MM.1S (cell line): ENCODE measurements around the gene SGCD.

Experiments
- DNase-seq: peaks from one replicate; pipeline ENCODE4 v3.0.0-alpha.2; 2015
- H2AFZ ChIP-seq: fragments of 300-600 bp; sonication (generic); 2 replicates; pipeline ENCODE4 v1.6.0; 2016; ENCODE audit warnings: antibody characterized with exemption, low read length
- H3F3A ChIP-seq: fragments of 300-600 bp; sonication (generic); 2 replicates; pipeline ENCODE4 v1.6.1; 2016; ENCODE audit warnings: mild to moderate bottlenecking, antibody characterized with exemption, low read length, moderate library complexity, mixed read lengths; ENCODE audit not compliant: insufficient read depth
- H3K27ac ChIP-seq: fragments of 300-600 bp; sonication (generic); 2 replicates; pipeline ENCODE4 v1.5.1; 2016; ENCODE audit warnings: mild to moderate bottlenecking, low read length
- H3K27me3 ChIP-seq: fragments of 300-600 bp; sonication (generic); replicated peaks from 2 replicates; pipeline ENCODE4 v1.6.0; 2016; ENCODE audit warnings: low read length; ENCODE audit not compliant: insufficient read depth
- H3K36me3 ChIP-seq: fragments of 300-600 bp; sonication (generic); replicated peaks from 2 replicates; pipeline ENCODE4 v1.6.1; 2016; ENCODE audit warnings: mild to moderate bottlenecking, low read length, mixed read lengths; ENCODE audit not compliant: insufficient read depth
- H3K4me1 ChIP-seq: fragments of 300-600 bp; sonication (generic); 2 replicates; pipeline ENCODE4 v1.6.1; 2016; ENCODE audit warnings: low read length, mixed read lengths
- H3K4me2 ChIP-seq: fragments of 300-600 bp; sonication (generic); 2 replicates; pipeline ENCODE4 v1.6.0; 2016; ENCODE audit warnings: low read depth, low read length
- H3K4me3 ChIP-seq: fragments of 300-600 bp; sonication (generic); 2 replicates; pipeline ENCODE4 v1.5.1; 2016; ENCODE audit warnings: low read length, mixed read lengths
- H3K79me2 ChIP-seq: fragments of 300-600 bp; sonication (generic); 2 replicates; pipeline ENCODE4 v1.6.1; 2016; ENCODE audit warnings: mixed run types, low read length, mixed read lengths
- H3K9ac ChIP-seq: fragments of 300-600 bp; sonication (generic); 2 replicates; pipeline ENCODE4 v1.6.1; 2016; ENCODE audit warnings: low read length, mixed read lengths
- H3K9me2 ChIP-seq: fragments of 300-600 bp; sonication (generic); replicated peaks from 2 replicates; pipeline ENCODE4 v1.6.1; 2016; ENCODE audit warnings: mild to moderate bottlenecking, low read length, mixed read lengths; ENCODE audit not compliant: insufficient read depth
- H3K9me3 ChIP-seq: fragments of 300-600 bp; sonication (generic); replicated peaks from 2 replicates; pipeline ENCODE4 v1.6.1; 2016; ENCODE audit warnings: mild to moderate bottlenecking, low read length, mixed read lengths; ENCODE audit not compliant: insufficient read depth
- H4K20me1 ChIP-seq: fragments of 300-600 bp; sonication (generic); 2 replicates; pipeline ENCODE4 v1.6.1; 2016; ENCODE audit warnings: mild to moderate bottlenecking, low read length, moderate library complexity, mixed read lengths; ENCODE audit not compliant: insufficient read depth
- CTCF ChIP-seq: fragments of 300-600 bp; sonication (generic); IDR thresholded peaks from 2 replicates; pipeline ENCODE4 v1.5.1; 2016; ENCODE audit warnings: antibody characterized with exemption, low read length, mixed read lengths
- EZH2 ChIP-seq: fragments of 300-600 bp; sonication (generic); optimal IDR thresholded peaks from 2 replicates; pipeline ENCODE3; 2017; ENCODE audit warnings: low read depth, mild to moderate bottlenecking, antibody characterized with exemption, low read length, mixed read lengths
- EZH2phosphoT487 ChIP-seq: fragments of 300-600 bp; sonication (generic); IDR thresholded peaks from 2 replicates; pipeline ENCODE4 v1.6.1; 2018; ENCODE audit warnings: antibody characterized with exemption, low read length

SGCD gene

GRCh38 chr5:156685481-156685880 lies 358.5 kb downstream of the SGCD start:
- no peak for TF ChIP-seq CTCF
- no peak for TF ChIP-seq EZH2phosphoT487
- no peak for TF ChIP-seq EZH2
- Histone ChIP-seq H3K9me2 (no peaks in the 10 kb centered on the region), H3K4me3 (no peak overlapping the region), H2AFZ (no peak overlapping the region), H3K79me2 (no peaks in the 10 kb centered on the region), H3K4me2 (no peak overlapping the region), H3K4me1 (no peaks in the 10 kb centered on the region), H3K9ac (no peak overlapping the region), H3K9me3 (no peaks in the 10 kb centered on the region), H3K36me3 (no peaks in the 10 kb centered on the region), H3F3A (no peaks in the 10 kb centered on the region), H4K20me1 (no peaks in the 10 kb centered on the region), H3K27me3 (no peaks in the 10 kb centered on the region), H3K27ac (no peak overlapping the region)
- DNase-seq, result no peak

GRCh38 chr5:156686380-156686779 lies 359.4 kb downstream of the SGCD start:
- H3K27me3 ChIP-seq, result no peaks in the 10 kb centered on the region
- no peaks in the 10 kb centered on the region for H3K9me2 ChIP-seq
- no peaks in the 10 kb centered on the region for H4K20me1 ChIP-seq
- H3K4me2 ChIP-seq, result no peak overlapping the region
- no peak overlapping the region for H3K4me3 ChIP-seq
- H3K79me2 ChIP-seq, result no peaks in the 10 kb centered on the region
- no peaks in the 10 kb centered on the region for H3K4me1 ChIP-seq
- no peak overlapping the region for H3K9ac ChIP-seq
- TF ChIP-seq EZH2phosphoT487 (no peak), EZH2 (no peak), CTCF (no peak)
- no peaks in the 10 kb centered on the region for H3K36me3 ChIP-seq
- H3K27ac ChIP-seq, result no peak overlapping the region
- no peaks in the 10 kb centered on the region for H3K9me3 ChIP-seq
- no peak overlapping the region for H2AFZ ChIP-seq
- no peak for DNase-seq
- no peaks in the 10 kb centered on the region for H3F3A ChIP-seq

GRCh38 chr5:156686796-156687195 lies 359.8 kb downstream of the SGCD start:
- Histone ChIP-seq H4K20me1 (no peaks in the 10 kb centered on the region), H3K9ac (no peak overlapping the region), H3K79me2 (no peaks in the 10 kb centered on the region), H3K4me1 (no peaks in the 10 kb centered on the region), H3K27ac (no peak overlapping the region), H3K9me2 (no peaks in the 10 kb centered on the region), H3K27me3 (no peaks in the 10 kb centered on the region), H3F3A (no peaks in the 10 kb centered on the region), H3K4me2 (no peak overlapping the region), H3K4me3 (no peak overlapping the region), H3K36me3 (no peaks in the 10 kb centered on the region), H2AFZ (no peak overlapping the region), H3K9me3 (no peaks in the 10 kb centered on the region)
- no peak for TF ChIP-seq EZH2
- no peak for TF ChIP-seq CTCF
- no peak for TF ChIP-seq EZH2phosphoT487
- no peak for DNase-seq
